IMR-90 (cell line): ENCODE results near the gene BTC. TPM values are rescaled to one million over a fixed set of nuclear protein-coding genes. Genes with fewer than 3 reads are reported as not detected.

Experiments used
- ATAC-seq: fragments of 200-7000 bp; cut with Tn5 transposase; 2 replicates; pipeline ENCODE4 v1.9.1; 2020; ENCODE audit warnings: low read depth, mild to moderate bottlenecking, moderate library complexity
- BruUV-seq: library from RNA; stranded (reverse); fragments of 400-500 nt; replicated peaks from 2 replicates; lab custom pipeline; 2021; lab: Mats Ljungman, UMichigan
- CTCF ChIA-PET: fragments of 300-600 bp; formaldehyde crosslinking; extraction: SDS; loops from one replicate; lab custom pipeline; 2021; ENCODE audit warnings: antibody characterized with exemption; lab: Yijun Ruan, JAX
- POLR2A ChIA-PET: fragments of 300-600 bp; sonication (Branson Sonifier 250); formaldehyde crosslinking; loops from one replicate; lab custom pipeline; 2022; ENCODE audit warnings: antibody characterized with exemption; ENCODE audit not compliant: unreplicated experiment; lab: Charles Lee
- DNase-seq: peaks from one replicate; pipeline ENCODE4 v3.0.0; 2013
- H2AFZ ChIP-seq: replicated peaks from 2 replicates; pipeline ENCODE3; 2013; ENCODE audit warnings: low read length, mild to moderate bottlenecking; ENCODE audit not compliant: poor library complexity
- H2AK5ac ChIP-seq: 2 replicates; pipeline ENCODE4 v1.6.1; 2013; ENCODE audit warnings: low read depth, low read length, inconsistent platforms
- H2AK9ac ChIP-seq: replicated peaks from 2 replicates; pipeline ENCODE3; 2013; ENCODE audit warnings: mild to moderate bottlenecking, low read depth, low read length, moderate library complexity; ENCODE audit not compliant: poor library complexity
- H2BK120ac ChIP-seq: 2 replicates; pipeline ENCODE4 v1.6.1; 2013; ENCODE audit warnings: low read depth, low read length, inconsistent platforms
- H2BK15ac ChIP-seq: 3 replicates; pipeline ENCODE4 v1.6.1; 2013; ENCODE audit warnings: low read depth, low read length, inconsistent platforms
- H2BK20ac ChIP-seq: 2 replicates; pipeline ENCODE4 v1.6.1; 2013; ENCODE audit warnings: low read depth, mild to moderate bottlenecking, inconsistent platforms, low read length, moderate library complexity
- H2BK5ac ChIP-seq: 2 replicates; pipeline ENCODE4 v1.6.1; 2013; ENCODE audit warnings: mild to moderate bottlenecking, low read depth, low read length, inconsistent platforms; ENCODE audit not compliant: poor library complexity, severe bottlenecking
- H3K14ac ChIP-seq: replicated peaks from 2 replicates; pipeline ENCODE4 v1.6.1; 2013; ENCODE audit warnings: low read depth, low read length, inconsistent platforms
- H3K18ac ChIP-seq: 2 replicates; pipeline ENCODE4 v1.6.1; 2013; ENCODE audit warnings: low read depth, low read length, control low read depth
- H3K23ac ChIP-seq: 2 replicates; pipeline ENCODE4 v1.6.1; 2013; ENCODE audit warnings: low read depth, low read length, inconsistent platforms
- H3K27ac ChIP-seq: 2 replicates; pipeline ENCODE4 v1.5.1; 2013; ENCODE audit warnings: mild to moderate bottlenecking, control low read depth, low read length; ENCODE audit not compliant: insufficient read depth
- H3K27me3 ChIP-seq: 2 replicates; pipeline ENCODE4 v1.6.1; 2013; ENCODE audit warnings: low read length; ENCODE audit not compliant: control insufficient read depth, insufficient read depth
- H3K36me3 ChIP-seq: 2 replicates; pipeline ENCODE4 v1.6.1; 2013; ENCODE audit warnings: low read length, mixed read lengths; ENCODE audit not compliant: control insufficient read depth, insufficient read depth
- H3K4ac ChIP-seq: 2 replicates; pipeline ENCODE4 v1.6.1; 2013; ENCODE audit warnings: low read depth, low read length, inconsistent platforms
- H3K4me1 ChIP-seq: 2 replicates; pipeline ENCODE4 v1.6.1; 2013; ENCODE audit warnings: low read length, mixed read lengths; ENCODE audit not compliant: control insufficient read depth, insufficient read depth
- H3K4me2 ChIP-seq: 2 replicates; pipeline ENCODE4 v1.6.1; 2013; ENCODE audit warnings: low read depth, mild to moderate bottlenecking, control low read depth, low read length, moderate library complexity
- H3K4me3 ChIP-seq: 2 replicates; pipeline ENCODE4 v1.5.1; 2013; ENCODE audit warnings: low read depth, mild to moderate bottlenecking, control low read depth, low read length, moderate library complexity; ENCODE audit not compliant: insufficient read depth
- H3K56ac ChIP-seq: 2 replicates; pipeline ENCODE4 v1.6.1; 2013; ENCODE audit warnings: low read length, inconsistent platforms; ENCODE audit not compliant: insufficient read depth; ENCODE audit errors: extremely low read depth
- H3K79me1 ChIP-seq, 2 experiments: 2 replicates each; pipeline ENCODE4 v1.6.1; 2013; ENCODE audit warnings: low read length in 2 of 2, inconsistent platforms in 1 of 2, low read depth in 1 of 2
- H3K9ac ChIP-seq: 2 replicates; pipeline ENCODE4 v1.6.1; 2013; ENCODE audit warnings: low read depth, low read length, control low read depth
- H3K9me1 ChIP-seq: 2 replicates; pipeline ENCODE4 v1.6.1; 2013; ENCODE audit warnings: low read length, inconsistent platforms; ENCODE audit not compliant: insufficient read depth
- H3K9me3 ChIP-seq: 2 replicates; pipeline ENCODE4 v1.6.1; 2013; ENCODE audit warnings: low read length; ENCODE audit not compliant: control insufficient read depth, insufficient read depth
- H4K20me1 ChIP-seq: 2 replicates; pipeline ENCODE4 v1.6.1; 2013; ENCODE audit warnings: low read length, inconsistent platforms; ENCODE audit not compliant: insufficient read depth
- H4K5ac ChIP-seq: 2 replicates; pipeline ENCODE4 v1.6.1; 2013; ENCODE audit warnings: mild to moderate bottlenecking, low read depth, low read length, control low read depth
- H4K8ac ChIP-seq, 2 experiments: 2 replicates each; pipeline ENCODE4 v1.6.1; 2013; ENCODE audit warnings: low read depth in 2 of 2, low read length in 2 of 2, control low read depth in 1 of 2, inconsistent platforms in 1 of 2
- H4K91ac ChIP-seq: 2 replicates; pipeline ENCODE4 v1.6.1; 2013; ENCODE audit warnings: low read depth, low read length, inconsistent platforms; ENCODE audit not compliant: insufficient read depth
- CEBPB ChIP-seq: IDR thresholded peaks from 2 replicates; pipeline ENCODE4 v1.6.1; 2012; ENCODE audit warnings: low read depth, low read length, improper control_type of control experiment
- MAFK ChIP-seq: IDR thresholded peaks from 2 replicates; pipeline ENCODE4 v1.6.1; 2012; ENCODE audit warnings: low read depth, low read length, improper control_type of control experiment
- MAZ ChIP-seq: IDR thresholded peaks from 2 replicates; pipeline ENCODE4 v1.6.1; 2012; ENCODE audit warnings: low read depth, mild to moderate bottlenecking, low read length, improper control_type of control experiment, moderate library complexity, borderline replicate concordance
- MXI1 ChIP-seq: IDR thresholded peaks from 2 replicates; pipeline ENCODE4 v1.6.1; 2012; ENCODE audit warnings: low read depth, mild to moderate bottlenecking, low read length, moderate library complexity, borderline replicate concordance
- POLR2A ChIP-seq: IDR thresholded peaks from 2 replicates; pipeline ENCODE4 v1.6.1; 2012; ENCODE audit warnings: mild to moderate bottlenecking, low read depth, low read length
- RAD21 ChIP-seq: IDR thresholded peaks from 2 replicates; pipeline ENCODE4 v1.6.1; 2012; ENCODE audit warnings: low read length, improper control_type of control experiment
- RCOR1 ChIP-seq: IDR thresholded peaks from 2 replicates; pipeline ENCODE4 v1.6.1; 2012; ENCODE audit warnings: mild to moderate bottlenecking, low read length, improper control_type of control experiment; ENCODE audit not compliant: insufficient replicate concordance
- RFX5 ChIP-seq: IDR thresholded peaks from 2 replicates; pipeline ENCODE4 v1.8.0; 2012; ENCODE audit warnings: low read depth, mild to moderate bottlenecking, low read length, moderate library complexity
- WGBS, 2 experiments: methylation state at CpG; one replicate each; pipeline versions ENCODE4 v1.1.5 to v1.1.7; 2013; ENCODE audit warnings: missing lambda C conversion rate in 2 of 2; ENCODE audit not compliant: insufficient read length in 1 of 2; ENCODE audit errors: extremely low coverage in 2 of 2; 5-methylcytosine and 5-hydroxymethylcytosine counted together
- dilution Hi-C: fragments of 300-500 bp; cut with HindIII; formaldehyde crosslinking; loops from one replicate; pipeline ENCODE4 v1.14.3; 2018; ENCODE audit warnings: low sequenced_read_pairs; ENCODE audit not compliant: unreplicated experiment
- in situ Hi-C: fragments of 300-500 bp; cut with MboI; formaldehyde crosslinking; loops from 3 replicates; pipeline ENCODE4 v1.14.3; 2019; ENCODE audit warnings: low sequenced_read_pairs, inconsistent platforms, mixed read lengths
- intact Hi-C: fragments of 100-400 bp; cut with micrococcal nuclease; formaldehyde crosslinking; loops from 2 replicates; pipeline ENCODE4 v1.10.0; 2022
- polyA plus RNA-seq, 3 experiments: library from polyadenylated mRNA; depleted of rRNA; stranded (reverse); fragments of >200 nt; gene quantifications; 2 replicates each; pipeline ENCODE4 v1.2.3, GENCODE V29; 2012; ENCODE audit warnings: low replicate concordance in 1 of 3
- total RNA-seq: library from RNA; depleted of rRNA; stranded (reverse); fragments of >200 nt; gene quantifications from 2 replicates; pipeline ENCODE4 v1.2.3, GENCODE V29; 2012
- TF ChIP-seq, protein P1 (sequence below): conservative IDR thresholded peaks from 2 replicates; pipeline ENCODE4 v1.5.1; 2012; ENCODE audit warnings: mild to moderate bottlenecking, low read depth, low read length, improper control_type of control experiment
- TF ChIP-seq, protein P2 (sequence below): fragments of 150-350 bp; IDR thresholded peaks from 2 replicates; pipeline ENCODE4 v1.6.1; 2017; ENCODE audit warnings: mild to moderate bottlenecking, antibody characterized with exemption, low read length, low read depth
- TF ChIP-seq, protein P3 (sequence below): fragments of 150-350 bp; IDR thresholded peaks from 2 replicates; pipeline ENCODE4 v1.6.1; 2016; ENCODE audit warnings: low read depth, mild to moderate bottlenecking, low read length, moderate library complexity, borderline replicate concordance

Gene BTC
- total and polyA plus RNA-seq, 2 of the 4 experiments (the other 2 are of a cell fraction), result not detected

DNA sequence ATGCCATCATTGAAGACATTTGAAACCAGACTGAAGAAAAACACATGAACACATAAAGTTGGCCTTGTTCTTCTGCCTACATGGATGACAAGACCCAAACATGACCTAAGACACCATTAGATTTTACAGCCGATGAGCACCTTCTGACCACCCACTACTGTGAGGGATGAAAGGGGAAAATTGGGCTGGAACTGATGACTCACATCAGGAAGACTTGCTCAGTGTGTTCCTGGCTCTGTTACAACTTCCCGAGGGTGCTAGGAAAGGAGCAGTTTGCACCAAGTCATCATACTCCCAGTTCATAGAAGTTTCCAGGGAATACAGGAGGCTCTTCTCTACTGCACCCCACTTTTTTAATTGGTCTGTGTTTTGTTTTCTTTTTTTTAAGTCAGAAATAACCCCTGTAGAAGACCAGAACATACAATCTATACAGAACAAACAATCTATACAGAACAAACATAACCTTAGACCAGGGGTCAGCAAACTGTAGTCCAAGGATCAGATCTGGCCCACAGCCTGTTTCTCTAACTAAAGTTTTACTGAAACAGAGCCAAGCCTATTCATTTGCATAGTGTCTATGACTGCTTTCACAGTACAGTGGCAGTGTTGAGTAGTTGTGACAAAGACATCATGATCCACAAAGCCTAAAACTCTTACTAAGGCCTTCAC, 25.3 kb downstream of the BTC start:
- Histone ChIP-seq H3K9me3 (no peaks in the 10 kb centered on the region), H3K14ac (no peak overlapping the region), H4K8ac (no peak overlapping the region), H3K18ac (no peak overlapping the region), H3K27ac (no peak overlapping the region), H4K20me1 (no peaks in the 10 kb centered on the region), H3K36me3 (no peaks in the 10 kb centered on the region), H3K4ac (no peak overlapping the region), H3K23ac (no peak overlapping the region), H3K9me1 (no peaks in the 10 kb centered on the region), H2AFZ (no peak overlapping the region), H3K4me2 (no peak overlapping the region), H3K79me1 (no peaks in the 10 kb centered on the region), H3K56ac (no peak overlapping the region), H3K9ac (no peak overlapping the region), H3K4me3 (no peak overlapping the region), H3K27me3 (no peaks in the 10 kb centered on the region), H4K91ac (no peak overlapping the region), H2BK20ac (no peak overlapping the region), H2BK5ac (no peak overlapping the region), H3K4me1 (no peaks in the 10 kb centered on the region), H4K5ac (no peak overlapping the region), H2BK15ac (no peak overlapping the region), H2BK120ac (no peak overlapping the region), H2AK9ac (no peak overlapping the region), H2AK5ac (no peak overlapping the region)
- CTCF ChIA-PET, result no interaction called here
- TF ChIP-seq MXI1 (no peak), POLR2A (no peak), RCOR1 (no peak), CEBPB (no peak), RAD21 (no peak), MAZ (no peak), RFX5 (no peak), MAFK (no peak)
- TF ChIP-seq, protein P1, sequence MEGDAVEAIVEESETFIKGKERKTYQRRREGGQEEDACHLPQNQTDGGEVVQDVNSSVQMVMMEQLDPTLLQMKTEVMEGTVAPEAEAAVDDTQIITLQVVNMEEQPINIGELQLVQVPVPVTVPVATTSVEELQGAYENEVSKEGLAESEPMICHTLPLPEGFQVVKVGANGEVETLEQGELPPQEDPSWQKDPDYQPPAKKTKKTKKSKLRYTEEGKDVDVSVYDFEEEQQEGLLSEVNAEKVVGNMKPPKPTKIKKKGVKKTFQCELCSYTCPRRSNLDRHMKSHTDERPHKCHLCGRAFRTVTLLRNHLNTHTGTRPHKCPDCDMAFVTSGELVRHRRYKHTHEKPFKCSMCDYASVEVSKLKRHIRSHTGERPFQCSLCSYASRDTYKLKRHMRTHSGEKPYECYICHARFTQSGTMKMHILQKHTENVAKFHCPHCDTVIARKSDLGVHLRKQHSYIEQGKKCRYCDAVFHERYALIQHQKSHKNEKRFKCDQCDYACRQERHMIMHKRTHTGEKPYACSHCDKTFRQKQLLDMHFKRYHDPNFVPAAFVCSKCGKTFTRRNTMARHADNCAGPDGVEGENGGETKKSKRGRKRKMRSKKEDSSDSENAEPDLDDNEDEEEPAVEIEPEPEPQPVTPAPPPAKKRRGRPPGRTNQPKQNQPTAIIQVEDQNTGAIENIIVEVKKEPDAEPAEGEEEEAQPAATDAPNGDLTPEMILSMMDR, result no peak
- TF ChIP-seq, protein P2, sequence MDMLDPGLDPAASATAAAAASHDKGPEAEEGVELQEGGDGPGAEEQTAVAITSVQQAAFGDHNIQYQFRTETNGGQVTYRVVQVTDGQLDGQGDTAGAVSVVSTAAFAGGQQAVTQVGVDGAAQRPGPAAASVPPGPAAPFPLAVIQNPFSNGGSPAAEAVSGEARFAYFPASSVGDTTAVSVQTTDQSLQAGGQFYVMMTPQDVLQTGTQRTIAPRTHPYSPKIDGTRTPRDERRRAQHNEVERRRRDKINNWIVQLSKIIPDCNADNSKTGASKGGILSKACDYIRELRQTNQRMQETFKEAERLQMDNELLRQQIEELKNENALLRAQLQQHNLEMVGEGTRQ, result no peak
- TF ChIP-seq, protein P3, sequence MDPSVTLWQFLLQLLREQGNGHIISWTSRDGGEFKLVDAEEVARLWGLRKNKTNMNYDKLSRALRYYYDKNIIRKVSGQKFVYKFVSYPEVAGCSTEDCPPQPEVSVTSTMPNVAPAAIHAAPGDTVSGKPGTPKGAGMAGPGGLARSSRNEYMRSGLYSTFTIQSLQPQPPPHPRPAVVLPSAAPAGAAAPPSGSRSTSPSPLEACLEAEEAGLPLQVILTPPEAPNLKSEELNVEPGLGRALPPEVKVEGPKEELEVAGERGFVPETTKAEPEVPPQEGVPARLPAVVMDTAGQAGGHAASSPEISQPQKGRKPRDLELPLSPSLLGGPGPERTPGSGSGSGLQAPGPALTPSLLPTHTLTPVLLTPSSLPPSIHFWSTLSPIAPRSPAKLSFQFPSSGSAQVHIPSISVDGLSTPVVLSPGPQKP, result no peak
- in situ Hi-C loops, result no loop called here
- intact Hi-C loops, result no loop called here
- POLR2A ChIA-PET, result no interaction called here
- ATAC-seq (no peak), DNase-seq (peak; percentile 9)
- dilution Hi-C loops, result no loop called here
- no TSS peak for BruUV-seq
- no CpG with 5 or more reads among the region's 2 CpGs for WGBS, 2 experiments
